Uterus (tissue), 2 donors: ENCODE data around the gene ANKRD40.

Experiments
- POLR2A ChIP-seq, 2 donors: fragments of 450-650 bp; IDR thresholded peaks; one replicate each; pipeline ENCODE4 v1.6.1; 2016; ENCODE audit warnings: antibody characterized with exemption in 2 of 2, mild to moderate bottlenecking in 1 of 2, moderate library complexity in 1 of 2
- TF ChIP-seq, protein P1 (sequence below), 4 experiments: fragments of 200-600 bp in 2 of 4; fragments of 450-650 bp in 2 of 4; sonication (generic) in 2 of 4; IDR thresholded peaks; one replicate each; pipeline ENCODE4 v1.5.1; 2016 to 2019; ENCODE audit warnings: antibody characterized with exemption in 4 of 4, mild to moderate bottlenecking in 2 of 4, moderate library complexity in 1 of 4

- TF ChIP-seq, protein P1, sequence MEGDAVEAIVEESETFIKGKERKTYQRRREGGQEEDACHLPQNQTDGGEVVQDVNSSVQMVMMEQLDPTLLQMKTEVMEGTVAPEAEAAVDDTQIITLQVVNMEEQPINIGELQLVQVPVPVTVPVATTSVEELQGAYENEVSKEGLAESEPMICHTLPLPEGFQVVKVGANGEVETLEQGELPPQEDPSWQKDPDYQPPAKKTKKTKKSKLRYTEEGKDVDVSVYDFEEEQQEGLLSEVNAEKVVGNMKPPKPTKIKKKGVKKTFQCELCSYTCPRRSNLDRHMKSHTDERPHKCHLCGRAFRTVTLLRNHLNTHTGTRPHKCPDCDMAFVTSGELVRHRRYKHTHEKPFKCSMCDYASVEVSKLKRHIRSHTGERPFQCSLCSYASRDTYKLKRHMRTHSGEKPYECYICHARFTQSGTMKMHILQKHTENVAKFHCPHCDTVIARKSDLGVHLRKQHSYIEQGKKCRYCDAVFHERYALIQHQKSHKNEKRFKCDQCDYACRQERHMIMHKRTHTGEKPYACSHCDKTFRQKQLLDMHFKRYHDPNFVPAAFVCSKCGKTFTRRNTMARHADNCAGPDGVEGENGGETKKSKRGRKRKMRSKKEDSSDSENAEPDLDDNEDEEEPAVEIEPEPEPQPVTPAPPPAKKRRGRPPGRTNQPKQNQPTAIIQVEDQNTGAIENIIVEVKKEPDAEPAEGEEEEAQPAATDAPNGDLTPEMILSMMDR (IDR thresholded peaks at IDR 0.05) = no peak
- TF ChIP-seq POLR2A (IDR thresholded peaks at IDR 0.05) = no peak
Observed at GRCh38 chr17:50731575-50732460, 24.1 kb upstream of the ANKRD40 start.
